Activated CD8-positive, alpha-beta memory T cell treated with anti-CD3 and anti-CD28 coated beads for 4 hours (primary cell): Measurements from ENCODE around the gene PRRG1.
"Not testable (repeated sequence)": the region's sequence is repeated elsewhere in the genome, so short reads cannot be mapped to it uniquely, and the experiment has no call there.

Experiments used
- DNase-seq, 2 donors: peaks; one replicate each; pipeline ENCODE4 v3.0.0-alpha.2; 2020; ENCODE audit warnings: low read depth in 2 of 2

PRRG1 gene

GRCh38 chrX:37349221-37350033 is at the start of gene PRRG1:
Gene PRRG1 (plus strand): TSS chrX:37349364. CDS start chrX:37406250, 56,886 bp downstream.
- no peak for DNase-seq

GRCh38 chrX:37302569-37302968 is 46.6 kb upstream of the PRRG1 start:
- DNase-seq, result no peak

- not testable (repeated sequence) for DNase-seq
Observed at GRCh38 chrX:37305238-37305637, 43.9 kb upstream of the PRRG1 start.

- no peak for DNase-seq
Observed at GRCh38 chrX:37314531-37314930, 34.6 kb upstream of the PRRG1 start.

- no peak for DNase-seq
Observed at GRCh38 chrX:37315511-37316248, 33.5 kb upstream of the PRRG1 start.

GRCh38 chrX:37320541-37321203 is 28.5 kb upstream of the PRRG1 start:
- no peak for DNase-seq

GRCh38 chrX:37330642-37331041 is 18.5 kb upstream of the PRRG1 start:
- no peak for DNase-seq

GRCh38 chrX:37331546-37331945 is 17.6 kb upstream of the PRRG1 start:
- DNase-seq, result no peak

- no peak for DNase-seq
Observed at GRCh38 chrX:37332055-37332454, 17.1 kb upstream of the PRRG1 start.

- DNase-seq, result no peak
Observed at GRCh38 chrX:37332987-37333658, 16.0 kb upstream of the PRRG1 start.

- DNase-seq, result no peak
Observed at GRCh38 chrX:37347420-37347819, 1.7 kb upstream of the PRRG1 start.

GRCh38 chrX:37348231-37348970 is 763 bp upstream of the PRRG1 start:
- DNase-seq, result no peak

GRCh38 chrX:37348971-37349220 is 268 bp upstream of the PRRG1 start:
- DNase-seq, result no peak

- no peak for DNase-seq
Observed at GRCh38 chrX:37350034-37350365, 836 bp downstream of the PRRG1 start.

- DNase-seq, result no peak
Observed at GRCh38 chrX:37353646-37354045, 4.5 kb downstream of the PRRG1 start.

GRCh38 chrX:37357436-37357835 is 8.3 kb downstream of the PRRG1 start:
- DNase-seq, result no peak

- DNase-seq, result no peak
Observed at GRCh38 chrX:37361596-37361995, 12.4 kb downstream of the PRRG1 start.

- no peak for DNase-seq
Observed at GRCh38 chrX:37364666-37365065, 15.5 kb downstream of the PRRG1 start.

- DNase-seq, result no peak
Observed at GRCh38 chrX:37367946-37368345, 18.8 kb downstream of the PRRG1 start.

GRCh38 chrX:37370499-37371141 is 21.5 kb downstream of the PRRG1 start:
- no peak for DNase-seq

- DNase-seq, result no peak
Observed at GRCh38 chrX:37371578-37371991, 22.4 kb downstream of the PRRG1 start.
